ENCODE measurements around the gene SLAMF9.

- TF ChIP-seq, protein P1, sequence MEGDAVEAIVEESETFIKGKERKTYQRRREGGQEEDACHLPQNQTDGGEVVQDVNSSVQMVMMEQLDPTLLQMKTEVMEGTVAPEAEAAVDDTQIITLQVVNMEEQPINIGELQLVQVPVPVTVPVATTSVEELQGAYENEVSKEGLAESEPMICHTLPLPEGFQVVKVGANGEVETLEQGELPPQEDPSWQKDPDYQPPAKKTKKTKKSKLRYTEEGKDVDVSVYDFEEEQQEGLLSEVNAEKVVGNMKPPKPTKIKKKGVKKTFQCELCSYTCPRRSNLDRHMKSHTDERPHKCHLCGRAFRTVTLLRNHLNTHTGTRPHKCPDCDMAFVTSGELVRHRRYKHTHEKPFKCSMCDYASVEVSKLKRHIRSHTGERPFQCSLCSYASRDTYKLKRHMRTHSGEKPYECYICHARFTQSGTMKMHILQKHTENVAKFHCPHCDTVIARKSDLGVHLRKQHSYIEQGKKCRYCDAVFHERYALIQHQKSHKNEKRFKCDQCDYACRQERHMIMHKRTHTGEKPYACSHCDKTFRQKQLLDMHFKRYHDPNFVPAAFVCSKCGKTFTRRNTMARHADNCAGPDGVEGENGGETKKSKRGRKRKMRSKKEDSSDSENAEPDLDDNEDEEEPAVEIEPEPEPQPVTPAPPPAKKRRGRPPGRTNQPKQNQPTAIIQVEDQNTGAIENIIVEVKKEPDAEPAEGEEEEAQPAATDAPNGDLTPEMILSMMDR (IDR thresholded peaks at IDR 0.05) = no peak
- TF ChIP-seq POLR2A (IDR thresholded peaks at IDR 0.05) = no peak
Observed at GRCh38 chr1:159987186-159987585, 33.1 kb upstream of the SLAMF9 start.

Data from right lobe of liver (tissue), 4 donors.